ENCODE measurements around the gene SLC30A3.

Gene SLC30A3

DNA sequence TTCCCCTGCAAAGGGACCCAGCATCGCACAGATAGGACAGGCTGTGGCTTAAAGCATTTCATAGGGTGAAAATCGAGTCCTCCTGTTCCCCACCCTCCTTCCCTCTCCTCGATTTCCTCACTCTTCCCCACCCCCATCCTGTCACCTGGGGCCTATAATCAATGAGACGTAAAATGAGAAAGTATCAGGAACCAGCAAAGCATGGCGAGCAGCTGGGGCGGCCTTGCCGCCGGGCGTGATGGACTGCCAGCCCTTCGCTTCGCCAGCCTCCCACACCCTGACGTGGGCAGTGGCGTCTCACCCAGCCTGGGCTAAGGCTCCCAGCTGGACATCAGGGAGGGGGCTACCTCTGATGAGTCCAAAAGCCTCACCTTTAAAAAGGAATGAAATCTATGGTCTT, 11.1 kb downstream of the SLC30A3 start:
- TF ChIP-seq, protein P1, sequence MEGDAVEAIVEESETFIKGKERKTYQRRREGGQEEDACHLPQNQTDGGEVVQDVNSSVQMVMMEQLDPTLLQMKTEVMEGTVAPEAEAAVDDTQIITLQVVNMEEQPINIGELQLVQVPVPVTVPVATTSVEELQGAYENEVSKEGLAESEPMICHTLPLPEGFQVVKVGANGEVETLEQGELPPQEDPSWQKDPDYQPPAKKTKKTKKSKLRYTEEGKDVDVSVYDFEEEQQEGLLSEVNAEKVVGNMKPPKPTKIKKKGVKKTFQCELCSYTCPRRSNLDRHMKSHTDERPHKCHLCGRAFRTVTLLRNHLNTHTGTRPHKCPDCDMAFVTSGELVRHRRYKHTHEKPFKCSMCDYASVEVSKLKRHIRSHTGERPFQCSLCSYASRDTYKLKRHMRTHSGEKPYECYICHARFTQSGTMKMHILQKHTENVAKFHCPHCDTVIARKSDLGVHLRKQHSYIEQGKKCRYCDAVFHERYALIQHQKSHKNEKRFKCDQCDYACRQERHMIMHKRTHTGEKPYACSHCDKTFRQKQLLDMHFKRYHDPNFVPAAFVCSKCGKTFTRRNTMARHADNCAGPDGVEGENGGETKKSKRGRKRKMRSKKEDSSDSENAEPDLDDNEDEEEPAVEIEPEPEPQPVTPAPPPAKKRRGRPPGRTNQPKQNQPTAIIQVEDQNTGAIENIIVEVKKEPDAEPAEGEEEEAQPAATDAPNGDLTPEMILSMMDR (conservative IDR thresholded peaks at IDR 0.05), result no peak
- H3K27ac ChIP-seq, result no peak overlapping the region

DNA sequence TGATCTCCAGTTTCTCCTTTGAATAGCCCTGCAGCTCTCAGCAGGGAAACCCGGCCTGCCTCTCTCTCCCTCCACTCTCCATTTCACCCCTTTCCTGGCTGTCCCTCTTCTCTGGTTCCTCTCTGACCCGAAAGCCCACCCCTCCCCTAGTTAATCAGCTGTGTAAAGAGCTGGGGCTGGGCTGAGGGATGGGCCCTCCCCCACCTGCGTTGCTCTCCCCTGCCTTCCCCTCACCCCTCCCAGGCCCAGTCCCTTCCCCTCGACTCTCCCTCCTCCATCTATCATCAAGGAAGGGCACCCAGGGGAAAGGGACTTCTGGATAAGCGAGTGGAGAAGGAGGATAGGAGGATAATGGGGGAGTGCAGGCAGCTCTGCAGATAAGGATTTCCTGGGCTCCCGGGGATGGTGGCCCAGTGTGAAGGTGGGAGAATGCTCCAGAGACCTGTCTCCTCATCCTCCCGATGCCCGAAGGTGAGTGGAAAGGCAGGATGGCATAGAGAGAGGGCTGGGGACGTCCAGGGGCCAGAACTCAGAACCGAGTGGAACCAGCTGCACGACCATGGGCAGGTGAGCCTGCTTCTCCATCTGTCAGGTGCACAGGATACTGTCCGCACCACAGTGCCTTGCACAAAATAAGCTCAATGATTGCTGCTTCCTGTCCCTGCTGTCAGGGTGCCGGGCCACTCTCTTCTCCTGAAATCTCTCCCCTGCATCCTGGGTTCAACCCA, 12.0 kb downstream of the SLC30A3 start:
- TF ChIP-seq, protein P1 (conservative IDR thresholded peaks at IDR 0.05), result no peak
- peak overlapping the region; percentile 76; the same call in 1 of the 2 replicates for H3K27ac ChIP-seq

DNA sequence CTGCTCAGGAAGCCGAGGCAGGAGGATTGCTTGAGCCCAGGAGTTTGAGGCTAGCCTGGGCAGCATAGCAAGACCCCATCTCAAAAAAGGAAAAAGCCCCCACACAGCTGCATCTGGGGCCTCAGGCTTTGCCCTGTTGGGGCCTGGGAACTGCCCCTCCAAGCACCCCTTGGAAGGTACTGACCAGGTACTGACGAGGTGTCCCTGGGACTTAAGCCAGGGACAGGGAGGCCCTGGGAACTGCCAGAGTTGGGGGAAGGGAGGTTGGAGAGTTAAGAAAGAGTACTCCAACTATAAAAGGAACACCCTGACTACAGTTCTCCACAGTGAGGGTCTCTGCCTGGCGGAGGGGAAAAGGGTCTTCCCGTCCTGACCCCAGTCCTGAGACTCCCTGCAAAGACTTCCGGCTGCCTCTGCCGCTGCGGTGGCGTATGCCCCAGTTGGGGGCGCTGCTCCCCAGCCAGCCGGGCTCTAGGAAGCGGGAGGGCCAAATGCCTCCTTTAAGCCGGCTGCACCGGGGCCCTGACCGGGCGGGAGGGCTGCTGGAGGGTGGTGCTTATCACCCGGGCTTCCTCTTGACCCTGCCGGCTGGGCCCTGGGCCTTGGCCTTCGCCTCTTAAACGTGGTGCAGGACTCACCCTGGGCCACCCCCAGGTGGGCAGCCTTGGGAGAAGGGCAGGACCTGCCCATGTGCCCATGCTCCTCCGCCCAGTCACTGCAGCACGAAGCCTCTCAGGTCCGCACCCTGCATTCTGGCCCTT, 12.8 kb downstream of the SLC30A3 start:
- peak overlapping the region; percentile 76 for H3K27ac ChIP-seq
- TF ChIP-seq, protein P1 (conservative IDR thresholded peaks at IDR 0.05), result peak; percentile 48

DNA sequence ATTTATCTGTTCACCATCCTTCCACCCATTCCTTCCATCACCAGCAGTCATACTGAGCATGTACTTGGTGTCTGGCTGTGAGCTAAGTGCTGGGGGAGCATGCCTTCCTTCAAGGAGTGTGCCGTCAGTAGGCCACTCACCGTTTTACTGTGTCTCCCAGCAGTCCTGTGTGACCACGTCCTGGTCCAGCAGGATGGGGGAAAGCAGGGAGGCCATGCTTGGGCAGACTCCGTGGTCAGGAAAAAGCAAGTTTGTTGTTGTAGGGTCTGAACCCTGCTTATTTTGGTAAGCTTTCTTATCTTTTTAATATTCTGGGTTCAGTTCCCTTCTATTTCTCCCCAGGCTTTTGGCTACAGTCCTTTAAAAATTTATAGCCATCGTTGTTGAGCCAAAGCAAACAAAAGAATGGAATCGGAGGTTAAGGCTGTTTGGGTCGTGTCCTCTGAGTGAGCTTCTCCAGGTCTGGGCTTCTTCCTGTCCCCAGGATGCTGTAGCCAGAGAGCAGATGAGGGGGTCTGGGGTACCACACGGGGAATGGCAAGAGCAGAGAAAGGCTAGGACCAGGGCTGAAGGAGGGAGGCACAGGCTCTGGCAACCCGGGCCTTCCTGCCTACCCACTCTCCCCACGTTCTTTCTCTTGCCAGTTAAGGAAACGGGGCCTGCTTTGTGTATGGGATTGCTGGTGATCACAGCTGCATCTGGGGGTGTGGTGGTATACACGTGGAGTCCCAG, 13.5 kb downstream of the SLC30A3 start:
- H3K27ac ChIP-seq, result peak overlapping the region; percentile 76
- TF ChIP-seq, protein P1 (conservative IDR thresholded peaks at IDR 0.05), result no peak

DNA sequence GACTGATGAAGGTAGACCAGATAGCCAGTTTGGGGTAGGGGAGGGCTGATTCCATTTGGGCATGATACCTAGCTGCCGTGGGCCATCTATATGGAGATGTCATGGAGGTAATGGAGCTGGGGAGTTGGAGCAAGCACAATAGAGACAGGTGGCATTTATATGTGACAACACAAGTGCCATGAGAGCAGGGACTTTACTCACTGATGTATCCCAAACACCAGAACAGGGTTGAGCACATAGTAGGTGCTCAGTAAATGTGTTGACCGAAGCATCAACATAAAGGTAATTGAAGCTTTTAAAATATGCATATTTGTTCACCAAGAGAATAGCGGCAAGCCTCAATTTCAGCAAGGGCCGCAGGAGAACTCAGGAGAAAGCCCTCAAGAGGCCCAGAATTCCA, 15.0 kb downstream of the SLC30A3 start:
- peak overlapping the region; percentile 76; the same call in 1 of the 2 replicates for H3K27ac ChIP-seq
- TF ChIP-seq, protein P1 (conservative IDR thresholded peaks at IDR 0.05), result no peak

DNA sequence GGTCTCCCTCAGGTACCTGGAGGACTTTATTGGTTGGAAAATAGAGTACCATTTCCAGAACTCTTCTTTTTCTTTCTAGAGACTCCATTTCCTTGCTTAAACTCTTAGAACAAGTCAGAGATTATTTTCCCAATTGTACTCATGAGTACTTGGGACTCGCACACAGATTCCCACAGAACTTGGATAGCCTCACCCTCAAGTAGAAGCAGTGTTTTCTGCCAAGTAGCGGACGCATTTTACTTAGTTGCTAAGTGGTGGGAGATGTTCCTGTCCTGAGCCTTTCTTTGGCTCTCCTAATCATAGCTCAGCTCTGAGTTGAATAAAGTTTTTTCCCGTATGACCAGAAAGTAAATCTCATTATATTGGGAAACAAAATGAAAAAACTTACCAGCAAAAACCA, 17.2 kb downstream of the SLC30A3 start:
- TF ChIP-seq, protein P1 (conservative IDR thresholded peaks at IDR 0.05), result no peak
- H3K27ac ChIP-seq, result no peak overlapping the region

DNA sequence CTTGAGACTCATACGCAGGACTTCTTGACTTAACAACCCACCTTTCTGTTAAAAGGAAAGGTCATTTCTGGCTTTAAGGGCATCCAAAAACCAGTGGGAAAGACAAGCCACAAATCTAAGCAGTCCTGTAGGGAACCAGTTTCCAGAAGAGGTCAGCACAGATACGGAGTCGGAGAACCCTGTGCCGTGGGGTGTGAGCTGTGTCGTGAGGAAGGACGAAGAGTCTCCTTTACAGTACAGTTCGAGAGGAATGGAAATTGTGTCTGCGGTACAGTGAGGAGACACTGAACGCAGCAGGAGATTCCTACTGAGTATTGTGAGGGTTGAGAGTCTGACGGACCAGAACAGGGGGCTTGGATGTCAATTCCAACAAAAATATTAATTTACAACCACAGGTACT, 17.7 kb downstream of the SLC30A3 start:
- TF ChIP-seq, protein P1 (conservative IDR thresholded peaks at IDR 0.05), result no peak
- no peak overlapping the region for H3K27ac ChIP-seq

Measured in VCaP (cell line).